ENCODE measurements around the gene TSC2. TPM values are rescaled to one million over a fixed set of nuclear protein-coding genes. Genes with fewer than 3 reads are reported as not detected.
"Not testable (repeated sequence)": the region's sequence is repeated elsewhere in the genome, so short reads cannot be mapped to it uniquely, and the experiment has no call there.

The TSC2 gene
- total RNA-seq, 1 experiment from 2014 or later, result 134 TPM

GRCh38 chr16:2114225-2114624 is 66.4 kb downstream of the TSC2 start:
- DNase-seq (ENCODE audit: low spot score); ATAC-seq; H3K9me3 Mint-ChIP-seq; POLR2A ChIA-PET; H3K4me1 Mint-ChIP-seq; CTCF ChIA-PET; H3K27ac Mint-ChIP-seq; H3K27me3 Mint-ChIP-seq (ENCODE audit: low read depth); H3K36me3 Mint-ChIP-seq; H3K4me3 Mint-ChIP-seq: not testable (repeated sequence)

GRCh38 chr16:2114885-2115590 is 67.3 kb downstream of the TSC2 start:
- ATAC-seq; H3K9me3 Mint-ChIP-seq; DNase-seq (ENCODE audit: low spot score); H3K4me3 Mint-ChIP-seq; POLR2A ChIA-PET; H3K27ac Mint-ChIP-seq; H3K36me3 Mint-ChIP-seq; CTCF ChIA-PET; H3K27me3 Mint-ChIP-seq (ENCODE audit: low read depth); H3K4me1 Mint-ChIP-seq: not testable (repeated sequence)

DNA sequence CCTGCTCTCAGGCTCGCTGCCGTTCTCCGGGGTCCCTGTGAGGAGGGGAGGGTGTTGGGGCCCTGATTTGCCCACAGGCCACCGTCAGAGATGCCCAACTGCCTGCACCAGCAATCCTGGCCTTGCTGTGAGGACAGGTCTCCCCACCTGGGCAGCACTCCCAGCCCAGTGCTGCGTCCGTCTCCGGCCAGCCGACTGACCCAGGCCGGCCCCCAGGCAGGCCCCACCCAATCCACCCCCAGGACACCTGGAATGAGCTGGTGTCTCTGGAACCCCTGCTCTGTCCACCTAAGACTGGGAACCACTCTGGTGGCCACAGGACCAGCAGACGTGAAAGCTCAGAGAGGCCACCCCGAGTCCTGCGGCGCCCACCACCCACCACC is 67.8 kb downstream of the TSC2 start:
- Mint-ChIP-seq H3K27me3 (ENCODE audit: low read depth) (no peaks in the 10 kb centered on the region), H3K9me3 (no peaks in the 10 kb centered on the region), H3K4me3 (no peak overlapping the region), H3K27ac (no peak overlapping the region), H3K4me1 (no peaks in the 10 kb centered on the region), H3K36me3 (peaks cover 3% of the 10 kb centered on the region; the same call in 1 of the 2 replicates)
- ATAC-seq, result no peak
- POLR2A ChIA-PET, result no interaction called here
- no peak for DNase-seq (ENCODE audit: low spot score)
- CTCF ChIA-PET, result no interaction called here
- TF ChIP-seq TEAD4 (CRISPR knock-in tag; IDR thresholded peaks at IDR 0.05) (no peak), CREB1 (CRISPR knock-in tag; IDR thresholded peaks at IDR 0.05) (no peak), ZNF425 (CRISPR knock-in tag; conservative IDR thresholded peaks at IDR 0.05) (no peak), PRRX2 (CRISPR knock-in tag; IDR thresholded peaks at IDR 0.05) (no peak), ZNF416 (CRISPR knock-in tag; IDR thresholded peaks at IDR 0.05) (no peak), NR3C1 (CRISPR knock-in tag; conservative IDR thresholded peaks at IDR 0.05; ENCODE audit: low read depth) (no peak), TP53 (CRISPR knock-in tag; IDR thresholded peaks at IDR 0.05) (no peak)

GRCh38 chr16:2116428-2116827 is 68.6 kb downstream of the TSC2 start:
- H3K9me3 Mint-ChIP-seq; H3K27me3 Mint-ChIP-seq (ENCODE audit: low read depth); H3K4me1 Mint-ChIP-seq; H3K36me3 Mint-ChIP-seq; H3K4me3 Mint-ChIP-seq; POLR2A ChIA-PET; DNase-seq (ENCODE audit: low spot score); CTCF ChIA-PET; H3K27ac Mint-ChIP-seq; ATAC-seq: not testable (repeated sequence)

GRCh38 chr16:2117341-2117740 is 69.6 kb downstream of the TSC2 start:
- H3K9me3 Mint-ChIP-seq; H3K36me3 Mint-ChIP-seq; ATAC-seq; POLR2A ChIA-PET; H3K27me3 Mint-ChIP-seq (ENCODE audit: low read depth); DNase-seq (ENCODE audit: low spot score); CTCF ChIA-PET; H3K4me3 Mint-ChIP-seq; H3K27ac Mint-ChIP-seq; H3K4me1 Mint-ChIP-seq: not testable (repeated sequence)

DNA sequence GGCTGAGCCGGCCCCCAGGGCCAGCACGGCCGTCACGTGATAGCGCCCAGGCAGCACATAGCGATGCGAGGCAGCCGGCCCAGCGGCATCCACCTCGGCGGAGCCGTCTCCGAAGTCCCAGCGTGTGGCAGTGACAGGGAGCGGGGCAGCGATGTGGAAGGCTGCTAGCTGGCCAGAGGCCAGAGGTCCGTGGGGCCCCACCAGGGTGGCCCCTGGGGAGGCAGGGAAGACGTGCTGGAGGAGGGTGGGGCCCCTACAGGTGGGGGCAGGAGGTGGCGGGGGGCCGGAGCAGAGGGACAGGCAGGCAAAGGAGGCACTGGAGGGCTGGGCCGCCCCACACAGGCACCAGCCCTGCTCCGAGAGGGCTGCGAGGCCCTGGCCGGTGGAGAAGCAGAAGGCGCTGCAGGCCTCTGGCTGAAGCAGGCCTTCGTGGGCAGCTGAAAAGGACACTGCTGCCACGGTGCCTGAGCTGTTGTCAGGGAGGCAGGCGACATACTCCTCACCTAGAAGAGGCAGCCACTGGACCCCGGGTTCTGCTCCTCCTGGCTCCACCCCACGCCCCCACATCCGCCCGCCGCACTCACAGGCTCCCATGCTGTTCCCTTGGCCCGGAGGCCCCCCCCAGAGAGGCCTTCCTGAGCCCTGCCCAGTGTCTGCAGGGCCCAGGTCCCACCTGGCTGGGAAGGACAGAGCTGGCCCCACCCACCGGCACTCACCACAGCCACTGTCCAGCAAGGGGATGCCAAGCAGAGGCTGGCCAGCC is 70.4 kb downstream of the TSC2 start:
- H3K36me3 Mint-ChIP-seq; H3K4me1 Mint-ChIP-seq; H3K27me3 Mint-ChIP-seq (ENCODE audit: low read depth); DNase-seq (ENCODE audit: low spot score); ATAC-seq; CTCF ChIA-PET; H3K27ac Mint-ChIP-seq; H3K9me3 Mint-ChIP-seq; POLR2A ChIA-PET; H3K4me3 Mint-ChIP-seq: not testable (repeated sequence)

- DNase-seq (ENCODE audit: low spot score); POLR2A ChIA-PET; H3K4me3 Mint-ChIP-seq; H3K9me3 Mint-ChIP-seq; H3K36me3 Mint-ChIP-seq; H3K27me3 Mint-ChIP-seq (ENCODE audit: low read depth): not testable (repeated sequence)
- peak overlapping the region; percentile 19; the same call in 1 of the 2 replicates for H3K27ac Mint-ChIP-seq
- CTCF ChIA-PET, result interaction anchor here (0.7 to 1.8 kb wide), 4 partner anchors 19 to 118 kb away, joined by 3 to 23 read pairs (median 6); partner anchors contain the start of gene RAB26
- H3K4me1 Mint-ChIP-seq, result peaks cover 13% of the 10 kb centered on the region
- 0 out of 2 replicates have a peak, but pooled peaks have one; percentile 7 for ATAC-seq
Measured at GRCh38 chr16:2121325-2121724, 73.5 kb downstream of the TSC2 start.
